GM18873 (cell line): ENCODE measurements around the gene AKAP13.

Experiments used
- ATAC-seq: cut with Tn5 transposase; IDR thresholded peaks from one replicate; pipeline ENCODE4 v1.9.1; 2021; ENCODE audit warnings: mild to moderate bottlenecking, moderate library complexity, moderate number of reproducible peaks; ENCODE audit not compliant: unreplicated experiment, low FRiP score

Gene AKAP13

GRCh38 chr15:85707519-85708338, 327.3 kb downstream of the AKAP13 start:
- no peak for ATAC-seq

DNA sequence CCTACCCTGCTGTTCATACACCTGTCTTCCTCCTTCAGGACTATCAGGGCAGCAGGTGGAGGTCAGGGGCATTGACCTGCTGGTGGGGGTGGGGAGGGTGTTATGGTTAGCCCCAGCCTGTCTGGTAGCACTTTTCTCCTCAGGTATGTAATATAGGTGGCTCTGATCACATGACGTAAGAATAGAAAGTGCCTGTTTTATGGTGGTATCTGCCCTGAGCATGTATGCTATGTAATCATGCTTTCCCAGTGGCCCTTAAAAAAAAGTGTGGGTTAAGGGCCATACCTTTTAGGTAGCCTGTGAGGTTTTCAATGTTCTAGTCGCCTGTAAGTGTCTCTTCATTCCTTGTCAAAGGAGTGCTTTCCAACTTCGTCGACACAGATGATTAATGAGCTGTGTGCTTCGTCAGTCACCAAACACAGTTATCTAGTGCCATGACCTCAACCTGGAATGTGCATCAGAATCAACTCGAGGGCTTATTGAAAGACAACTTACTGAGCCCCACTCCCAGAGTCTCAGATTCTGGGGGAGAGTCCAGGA, 328.1 kb downstream of the AKAP13 start:
- no peak for ATAC-seq

DNA sequence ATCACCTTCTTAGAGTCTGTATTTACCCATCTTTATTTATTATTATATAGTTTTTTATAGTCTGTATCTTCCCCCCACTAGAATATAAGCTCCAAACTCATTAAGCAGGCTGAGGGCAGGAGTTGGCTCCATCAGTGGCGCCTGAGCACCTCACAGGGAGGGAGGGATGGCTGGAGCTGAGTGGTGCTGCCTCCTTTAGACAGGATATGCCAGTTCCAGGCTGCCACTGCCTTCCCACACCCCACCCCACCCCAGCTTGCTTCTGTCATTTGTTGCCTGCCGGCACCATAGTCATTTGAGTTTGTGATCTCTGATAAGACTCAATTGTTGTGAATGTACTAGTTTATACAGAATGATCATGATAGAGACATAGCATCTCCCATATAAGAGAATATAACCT, 328.8 kb downstream of the AKAP13 start:
- no peak for ATAC-seq

GRCh38 chr15:85710340-85710842, 330.0 kb downstream of the AKAP13 start:
- peak; percentile 60 for ATAC-seq

DNA sequence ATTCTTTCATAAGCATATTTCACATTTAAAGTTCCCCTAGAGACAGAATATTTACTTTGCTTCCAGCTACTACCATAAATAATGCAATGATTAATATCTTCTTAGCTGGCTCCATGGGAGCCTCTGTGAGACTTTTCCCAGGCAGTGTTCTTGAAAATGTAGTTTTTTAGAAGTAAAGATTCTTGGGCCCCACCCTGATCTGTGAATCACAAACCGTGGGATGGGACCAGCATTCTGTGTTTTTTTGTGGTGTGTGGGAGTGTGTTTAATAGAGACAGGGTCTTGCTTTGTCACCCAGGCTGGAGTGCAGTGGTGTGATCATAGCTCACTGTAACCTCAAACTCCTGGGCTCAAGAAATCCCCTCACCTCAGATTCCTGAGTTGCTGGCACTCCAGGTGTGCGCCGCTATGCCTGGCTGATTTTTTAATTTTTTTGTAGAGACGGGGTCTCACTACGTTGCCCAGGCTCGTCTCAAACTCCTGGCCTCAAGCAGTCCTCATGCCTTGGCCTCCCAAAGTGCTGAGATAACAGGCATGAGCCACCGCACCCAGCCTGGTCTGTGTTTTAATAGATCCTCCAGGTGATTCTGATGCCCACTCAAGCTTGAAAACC, 331.3 kb downstream of the AKAP13 start:
- ATAC-seq: no peak

DNA sequence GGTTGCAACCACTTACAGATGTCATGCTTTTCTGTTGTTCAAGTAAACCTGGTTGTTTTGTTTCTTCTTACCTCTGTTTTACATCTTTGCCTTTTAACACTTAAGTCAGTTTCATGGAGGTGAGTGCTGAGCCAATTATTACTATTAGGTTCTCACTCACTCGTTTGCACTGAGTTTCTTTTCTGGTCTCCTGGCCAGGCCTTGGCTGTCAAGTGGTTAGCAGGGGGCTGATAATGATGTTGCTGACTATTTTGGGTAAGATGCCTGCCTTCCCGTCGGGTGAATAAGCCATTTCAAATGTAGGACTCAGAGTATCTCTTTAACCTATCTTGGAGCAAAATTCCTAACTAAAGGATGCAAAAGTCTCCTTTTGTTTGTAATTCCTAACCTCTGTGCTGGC, 335.9 kb downstream of the AKAP13 start:
- no peak for ATAC-seq

DNA sequence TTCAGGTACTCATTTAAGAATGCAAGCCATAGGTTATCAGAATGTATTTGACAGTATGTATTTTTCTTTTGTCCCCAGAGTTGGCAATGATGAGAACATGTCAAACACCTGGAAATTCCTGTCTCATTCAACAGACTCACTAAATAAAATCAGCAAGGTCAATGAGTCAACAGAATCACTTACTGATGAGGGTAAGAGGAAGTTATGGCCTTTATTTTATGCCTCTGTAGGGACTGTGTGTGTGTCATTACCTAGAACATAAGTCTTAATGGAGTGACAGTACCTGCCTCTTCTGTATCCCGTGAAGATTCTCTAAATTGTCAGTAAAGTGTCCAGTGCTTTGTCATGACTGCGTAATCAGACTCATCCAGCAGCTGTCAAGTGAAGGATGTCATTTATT, 336.8 kb downstream of the AKAP13 start:
- no peak for ATAC-seq

- no peak for ATAC-seq
Observed at GRCh38 chr15:85718271-85718971, 338.0 kb downstream of the AKAP13 start.

GRCh38 chr15:85718981-85719380, 338.6 kb downstream of the AKAP13 start:
- no peak for ATAC-seq

- ATAC-seq: no peak
Observed at GRCh38 chr15:85722374-85723152, 342.2 kb downstream of the AKAP13 start.

DNA sequence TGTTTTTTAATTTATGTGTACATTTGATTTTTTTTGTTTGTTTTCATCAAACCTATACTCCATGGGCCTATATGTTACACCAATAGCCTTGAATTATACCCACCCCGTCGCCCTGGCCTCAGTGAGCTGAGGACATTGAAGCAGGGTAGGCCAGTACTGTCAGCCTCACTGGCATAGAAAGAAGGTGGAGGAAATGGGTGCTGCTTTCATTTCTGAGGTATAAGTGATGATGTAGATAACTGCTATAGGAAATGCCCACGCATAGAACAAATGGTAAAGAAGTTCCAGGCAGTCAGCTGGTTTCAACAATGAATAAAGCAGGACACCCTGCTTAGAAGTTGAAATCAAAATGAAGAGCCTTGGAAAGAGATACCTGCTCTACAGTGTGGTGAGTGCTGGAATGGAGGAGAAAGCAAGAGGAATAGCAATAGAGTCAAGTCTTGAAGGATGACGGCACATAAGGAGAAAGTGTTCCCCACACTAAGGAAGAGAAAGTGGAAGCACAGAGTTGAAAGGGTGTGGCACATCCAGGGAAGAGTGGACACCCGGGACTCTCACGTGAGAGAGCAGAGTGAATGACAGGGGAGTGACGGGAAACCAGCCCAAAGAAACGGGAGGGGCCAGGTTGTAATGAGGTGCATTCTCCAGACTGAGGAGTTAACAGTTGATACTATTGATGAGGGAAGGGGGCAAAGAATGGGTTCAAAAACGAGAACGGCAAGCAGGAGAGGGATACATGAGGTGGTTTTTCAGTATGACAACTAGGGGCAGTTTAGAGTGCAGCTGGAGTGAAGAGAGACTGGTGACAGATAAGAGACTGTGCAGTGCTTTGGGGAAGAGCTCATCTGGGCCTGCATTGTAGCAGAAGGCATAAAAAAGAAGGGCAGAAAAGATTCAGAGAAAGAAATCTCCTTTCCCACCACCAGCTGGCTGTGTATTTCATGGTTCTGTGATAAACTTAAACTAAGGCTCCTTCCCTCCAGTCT, 343.9 kb downstream of the AKAP13 start:
- no peak for ATAC-seq

- no peak for ATAC-seq
Observed at GRCh38 chr15:85725019-85725418, 344.6 kb downstream of the AKAP13 start.

GRCh38 chr15:85725564-85725963, 345.2 kb downstream of the AKAP13 start:
- no peak for ATAC-seq

DNA sequence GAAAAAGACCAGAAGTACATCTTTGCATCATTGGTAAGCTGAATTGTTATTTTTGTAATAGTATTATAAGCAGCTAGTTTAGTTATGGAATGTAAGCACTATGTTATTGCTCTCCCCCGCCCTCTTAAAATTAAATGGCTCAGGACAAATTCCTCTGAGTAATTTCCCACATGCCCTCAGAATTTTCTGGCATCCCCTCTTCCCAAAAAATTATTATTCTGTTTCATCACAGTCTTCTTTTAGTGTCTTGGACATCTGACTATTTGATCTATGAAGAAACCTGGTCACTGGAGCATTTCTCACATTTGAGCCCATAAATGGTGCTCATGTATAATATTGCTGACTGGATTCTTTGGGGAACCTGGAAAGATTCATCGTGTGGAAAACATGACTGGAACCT, 346.1 kb downstream of the AKAP13 start:
- no peak for ATAC-seq

- ATAC-seq: no peak
Observed at GRCh38 chr15:85727068-85727467, 346.7 kb downstream of the AKAP13 start.

- no peak for ATAC-seq
Observed at GRCh38 chr15:85730001-85730820, 349.8 kb downstream of the AKAP13 start.

DNA sequence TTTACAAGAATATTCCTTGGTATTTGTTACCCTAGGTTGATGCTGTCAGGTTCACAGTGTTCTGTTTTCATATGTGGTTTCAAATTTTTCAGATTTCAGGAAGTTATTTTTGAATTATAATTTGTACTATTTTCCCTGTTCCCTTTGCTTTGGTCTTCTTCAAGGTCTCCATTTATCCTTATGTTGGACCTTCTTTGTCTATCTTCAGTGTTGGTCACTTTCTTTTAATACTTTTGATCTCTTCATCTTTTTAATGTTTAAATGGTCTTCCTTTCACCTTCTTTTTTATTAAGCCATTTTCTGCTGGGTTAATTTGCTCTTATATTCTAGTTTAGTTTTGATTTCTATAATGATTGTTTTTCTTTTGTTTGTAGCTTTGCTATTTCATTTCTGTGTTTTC, 353.0 kb downstream of the AKAP13 start:
- ATAC-seq: no peak

DNA sequence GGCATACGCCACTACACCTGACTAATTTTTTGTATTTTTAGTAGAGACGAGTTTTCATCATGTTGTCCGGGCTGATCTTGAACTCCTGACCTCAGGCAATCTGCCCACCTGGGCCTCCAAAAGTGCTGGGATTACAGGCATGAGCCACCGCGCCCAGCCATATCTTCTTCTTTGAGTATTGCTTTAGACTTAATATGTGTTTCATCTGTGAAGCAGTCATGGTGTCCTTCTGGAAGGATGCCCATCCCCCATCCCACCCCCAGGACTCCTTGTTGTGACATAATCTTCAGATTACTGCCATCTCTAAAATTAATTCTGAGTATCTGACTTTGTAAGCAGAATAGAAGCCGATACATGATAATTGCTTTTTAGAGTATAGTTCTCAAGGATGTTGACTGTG, 356.7 kb downstream of the AKAP13 start:
- no peak for ATAC-seq
